ENCODE data around the gene CRX. TPM values are rescaled to one million over a fixed set of nuclear protein-coding genes. Genes with fewer than 3 reads are reported as not detected.
"Not testable (repeated sequence)": the region's sequence is repeated elsewhere in the genome, so short reads cannot be mapped to it uniquely, and the experiment has no call there.

Gene CRX
- total and polyA plus RNA-seq, 2 of the 4 experiments (the other 2 are of a cell fraction), result not detected

DNA sequence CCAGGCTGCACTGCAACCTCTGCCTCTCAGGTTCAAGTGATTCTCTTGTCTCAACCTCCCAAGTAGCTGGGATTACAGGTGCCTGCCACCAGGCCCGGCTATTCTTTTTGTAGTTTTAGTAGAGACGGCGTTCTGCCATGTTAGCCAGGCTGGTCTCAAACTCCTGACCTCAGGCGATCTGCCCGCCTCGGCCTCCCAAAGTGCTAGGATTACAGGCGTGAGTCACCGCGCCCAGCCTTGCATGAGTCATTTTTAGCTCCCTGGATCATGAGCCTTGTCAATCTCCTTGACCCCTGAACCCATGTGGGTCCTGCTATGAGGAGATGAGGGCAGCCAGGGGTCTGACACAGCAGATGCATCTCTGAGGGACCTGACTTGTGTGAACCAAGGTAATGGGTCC, 36.5 kb downstream of the CRX start:
- H2AFZ ChIP-seq (replicated peaks; ENCODE audit: low read length, poor library complexity); intact Hi-C loops (cut with micrococcal nuclease); H3K9me1 ChIP-seq (ENCODE audit: insufficient read depth, low read length); DNase-seq; H2AK5ac ChIP-seq (ENCODE audit: low read depth, low read length); H3K4ac ChIP-seq (ENCODE audit: low read depth, low read length); H4K91ac ChIP-seq (ENCODE audit: insufficient read depth, low read depth, low read length); H2BK15ac ChIP-seq (ENCODE audit: low read depth, low read length); H3K14ac ChIP-seq (replicated peaks; ENCODE audit: low read depth, low read length); H2BK20ac ChIP-seq (ENCODE audit: low read depth, low read length); in situ Hi-C loops (cut with MboI; ENCODE audit: low sequenced_read_pairs); BruUV-seq (replicated peaks); H4K5ac ChIP-seq (ENCODE audit: low read depth, low read length); H3K9ac ChIP-seq (ENCODE audit: low read depth, low read length); POLR2A ChIA-PET (ENCODE audit: unreplicated experiment); H3K27ac ChIP-seq (ENCODE audit: insufficient read depth, low read length); H3K36me3 ChIP-seq (ENCODE audit: control insufficient read depth, insufficient read depth, low read length); H2AK9ac ChIP-seq (replicated peaks; ENCODE audit: low read depth, low read length, poor library complexity); H3K23ac ChIP-seq (ENCODE audit: low read depth, low read length); H3K4me3 ChIP-seq (ENCODE audit: insufficient read depth, low read depth, low read length); H2BK5ac ChIP-seq (ENCODE audit: low read depth, low read length, poor library complexity, severe bottlenecking); dilution Hi-C loops (cut with HindIII; ENCODE audit: low sequenced_read_pairs, unreplicated experiment); H4K8ac ChIP-seq (ENCODE audit: low read depth in 2 of 2, low read length in 2 of 2); ATAC-seq (ENCODE audit: low read depth); H3K9me3 ChIP-seq (ENCODE audit: control insufficient read depth, insufficient read depth, low read length); CTCF ChIA-PET; H3K18ac ChIP-seq (ENCODE audit: low read depth, low read length); H3K4me1 ChIP-seq (ENCODE audit: control insufficient read depth, insufficient read depth, low read length); H2BK120ac ChIP-seq (ENCODE audit: low read depth, low read length); H3K56ac ChIP-seq (ENCODE audit: extremely low read depth, insufficient read depth, low read length); H3K27me3 ChIP-seq (ENCODE audit: control insufficient read depth, insufficient read depth, low read length); H4K20me1 ChIP-seq (ENCODE audit: insufficient read depth, low read length); H3K4me2 ChIP-seq (ENCODE audit: low read depth, low read length); H3K79me1 ChIP-seq (ENCODE audit: low read depth in 1 of 2, low read length in 2 of 2): not testable (repeated sequence)
- WGBS, 2 experiments (ENCODE audit: extremely low coverage in 2 of 2, insufficient read length in 1 of 2), result 80% methylated on average over 4 of the region's 9 CpGs; no CpG with 5 or more reads in 1 of the 2 experiments

- H3K4ac ChIP-seq (ENCODE audit: low read depth, low read length); H3K79me1 ChIP-seq (ENCODE audit: low read depth in 1 of 2, low read length in 2 of 2); H2BK5ac ChIP-seq (ENCODE audit: low read depth, low read length, poor library complexity, severe bottlenecking); H3K9ac ChIP-seq (ENCODE audit: low read depth, low read length); H3K36me3 ChIP-seq (ENCODE audit: control insufficient read depth, insufficient read depth, low read length); H3K23ac ChIP-seq (ENCODE audit: low read depth, low read length); CTCF ChIA-PET; POLR2A ChIA-PET (ENCODE audit: unreplicated experiment); intact Hi-C loops (cut with micrococcal nuclease); H3K4me1 ChIP-seq (ENCODE audit: control insufficient read depth, insufficient read depth, low read length); H3K4me2 ChIP-seq (ENCODE audit: low read depth, low read length); dilution Hi-C loops (cut with HindIII; ENCODE audit: low sequenced_read_pairs, unreplicated experiment); H2BK120ac ChIP-seq (ENCODE audit: low read depth, low read length); H2AK5ac ChIP-seq (ENCODE audit: low read depth, low read length); in situ Hi-C loops (cut with MboI; ENCODE audit: low sequenced_read_pairs); H2BK20ac ChIP-seq (ENCODE audit: low read depth, low read length); BruUV-seq (replicated peaks); H4K8ac ChIP-seq (ENCODE audit: low read depth in 2 of 2, low read length in 2 of 2); H3K27me3 ChIP-seq (ENCODE audit: control insufficient read depth, insufficient read depth, low read length); H4K91ac ChIP-seq (ENCODE audit: insufficient read depth, low read depth, low read length); H3K4me3 ChIP-seq (ENCODE audit: insufficient read depth, low read depth, low read length); H3K9me1 ChIP-seq (ENCODE audit: insufficient read depth, low read length); DNase-seq; H3K27ac ChIP-seq (ENCODE audit: insufficient read depth, low read length); H2BK15ac ChIP-seq (ENCODE audit: low read depth, low read length); H3K56ac ChIP-seq (ENCODE audit: extremely low read depth, insufficient read depth, low read length); H3K18ac ChIP-seq (ENCODE audit: low read depth, low read length); H2AFZ ChIP-seq (replicated peaks; ENCODE audit: low read length, poor library complexity); H2AK9ac ChIP-seq (replicated peaks; ENCODE audit: low read depth, low read length, poor library complexity); H3K9me3 ChIP-seq (ENCODE audit: control insufficient read depth, insufficient read depth, low read length); ATAC-seq (ENCODE audit: low read depth); H3K14ac ChIP-seq (replicated peaks; ENCODE audit: low read depth, low read length); H4K5ac ChIP-seq (ENCODE audit: low read depth, low read length); H4K20me1 ChIP-seq (ENCODE audit: insufficient read depth, low read length): not testable (repeated sequence)
- 92% methylated on average over 2 of the region's 9 CpGs; no CpG with 5 or more reads in 1 of the 2 experiments for WGBS, 2 experiments (ENCODE audit: extremely low coverage in 2 of 2, insufficient read length in 1 of 2)
These were observed 37.0 kb downstream of the CRX start, which contains the start of gene TPRX2 for GRCh38 chr19:47858646-47859285. TPRX2 (plus strand) TSS chr19:47859235; CDS start chr19:47859247, 12 bp downstream.
